OCI-LY1 (cell line): Measurements from ENCODE around the gene IMP3.
"Not testable (repeated sequence)": the region's sequence is repeated elsewhere in the genome, so short reads cannot be mapped to it uniquely, and the experiment has no call there.

Source experiments
- EZH2 ChIP-seq: fragments of 200-600 bp; sonication (generic), shearing (Covaris generic); IDR thresholded peaks from 2 replicates; pipeline ENCODE4 v1.8.0; 2017; ENCODE audit warnings: borderline replicate concordance, mixed run types, mild to moderate bottlenecking, antibody characterized with exemption, low read length, moderate library complexity, mixed read lengths
- TF ChIP-seq, protein P1 (sequence below): fragments of 200-600 bp; sonication (generic), shearing (Covaris generic); IDR thresholded peaks from 2 replicates; pipeline ENCODE4 v1.5.1; 2017; ENCODE audit warnings: mild to moderate bottlenecking, antibody characterized with exemption, low read length, moderate library complexity, mixed read lengths

DNA sequence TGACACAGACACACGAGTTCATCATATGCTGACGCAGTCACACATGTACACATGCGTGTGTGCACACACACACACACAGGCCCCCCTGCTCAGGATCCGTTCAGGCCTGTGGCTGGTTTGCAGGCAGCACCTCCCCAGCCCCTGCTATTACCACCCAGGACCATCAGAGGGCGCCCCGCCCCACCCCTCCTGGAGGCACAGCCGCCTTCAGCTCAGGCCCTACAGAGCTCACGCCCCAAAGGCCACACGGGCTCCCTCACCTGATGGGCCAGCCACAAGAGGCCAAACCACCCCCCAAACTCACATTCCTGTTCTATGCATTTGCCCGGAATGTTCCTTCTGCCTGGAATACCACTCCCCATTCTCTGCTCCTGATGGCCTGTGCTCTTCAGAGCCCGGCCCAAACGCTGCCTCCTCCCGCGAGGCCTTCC lies 46.2 kb upstream of the IMP3 start:
- TF ChIP-seq, protein P1, sequence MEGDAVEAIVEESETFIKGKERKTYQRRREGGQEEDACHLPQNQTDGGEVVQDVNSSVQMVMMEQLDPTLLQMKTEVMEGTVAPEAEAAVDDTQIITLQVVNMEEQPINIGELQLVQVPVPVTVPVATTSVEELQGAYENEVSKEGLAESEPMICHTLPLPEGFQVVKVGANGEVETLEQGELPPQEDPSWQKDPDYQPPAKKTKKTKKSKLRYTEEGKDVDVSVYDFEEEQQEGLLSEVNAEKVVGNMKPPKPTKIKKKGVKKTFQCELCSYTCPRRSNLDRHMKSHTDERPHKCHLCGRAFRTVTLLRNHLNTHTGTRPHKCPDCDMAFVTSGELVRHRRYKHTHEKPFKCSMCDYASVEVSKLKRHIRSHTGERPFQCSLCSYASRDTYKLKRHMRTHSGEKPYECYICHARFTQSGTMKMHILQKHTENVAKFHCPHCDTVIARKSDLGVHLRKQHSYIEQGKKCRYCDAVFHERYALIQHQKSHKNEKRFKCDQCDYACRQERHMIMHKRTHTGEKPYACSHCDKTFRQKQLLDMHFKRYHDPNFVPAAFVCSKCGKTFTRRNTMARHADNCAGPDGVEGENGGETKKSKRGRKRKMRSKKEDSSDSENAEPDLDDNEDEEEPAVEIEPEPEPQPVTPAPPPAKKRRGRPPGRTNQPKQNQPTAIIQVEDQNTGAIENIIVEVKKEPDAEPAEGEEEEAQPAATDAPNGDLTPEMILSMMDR: peak; percentile 60
- not testable (repeated sequence) for TF ChIP-seq EZH2
